HG03175 (cell line): ENCODE measurements around the gene ATG2B.
"Not testable (repeated sequence)": the region's sequence is repeated elsewhere in the genome, so short reads cannot be mapped to it uniquely, and the experiment has no call there.

Experiments used
- ATAC-seq: cut with Tn5 transposase; IDR thresholded peaks from one replicate; pipeline ENCODE4 v1.9.1; 2021; ENCODE audit warnings: mild to moderate bottlenecking, moderate library complexity; ENCODE audit not compliant: unreplicated experiment

Gene ATG2B

GRCh38 chr14:96254687-96255086, 108.5 kb downstream of the ATG2B start:
- ATAC-seq: no peak

GRCh38 chr14:96252999-96253539, 110.1 kb downstream of the ATG2B start:
- ATAC-seq: no peak

DNA sequence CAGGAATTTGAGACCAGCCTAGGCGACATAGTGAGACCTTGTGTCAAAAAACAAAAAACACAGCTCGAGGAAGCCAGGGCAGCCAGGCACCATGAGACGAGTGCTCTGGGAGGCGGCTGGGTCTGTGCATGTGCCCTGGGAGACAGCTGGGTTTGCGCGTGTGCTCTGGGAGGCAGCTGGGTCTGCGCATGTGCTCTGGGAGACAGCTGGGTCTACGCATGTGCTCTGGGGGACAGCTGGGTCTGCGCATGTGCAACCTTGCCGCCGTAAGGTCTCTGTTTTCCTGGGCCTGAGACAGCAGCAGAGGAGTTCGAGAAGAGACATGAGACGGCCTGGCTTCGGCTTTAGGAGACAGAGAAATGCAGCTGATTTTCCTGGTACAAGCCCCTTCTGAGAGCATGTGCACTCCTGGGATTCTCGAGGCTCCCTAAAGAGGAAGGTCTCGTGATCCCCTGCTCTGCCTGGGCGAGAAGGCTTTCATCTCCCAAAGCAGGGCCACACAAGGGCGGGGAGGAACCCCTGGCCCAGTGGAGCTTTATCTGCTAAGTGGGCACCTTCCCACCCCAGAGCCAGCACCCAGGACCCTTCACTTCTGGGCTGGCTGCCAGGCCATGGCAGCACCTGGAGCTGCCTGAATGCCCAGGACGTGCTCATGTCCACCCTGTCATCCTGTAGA, 110.7 kb downstream of the ATG2B start:
- ATAC-seq: no peak

GRCh38 chr14:96251656-96252155, 111.4 kb downstream of the ATG2B start:
- no peak for ATAC-seq

DNA sequence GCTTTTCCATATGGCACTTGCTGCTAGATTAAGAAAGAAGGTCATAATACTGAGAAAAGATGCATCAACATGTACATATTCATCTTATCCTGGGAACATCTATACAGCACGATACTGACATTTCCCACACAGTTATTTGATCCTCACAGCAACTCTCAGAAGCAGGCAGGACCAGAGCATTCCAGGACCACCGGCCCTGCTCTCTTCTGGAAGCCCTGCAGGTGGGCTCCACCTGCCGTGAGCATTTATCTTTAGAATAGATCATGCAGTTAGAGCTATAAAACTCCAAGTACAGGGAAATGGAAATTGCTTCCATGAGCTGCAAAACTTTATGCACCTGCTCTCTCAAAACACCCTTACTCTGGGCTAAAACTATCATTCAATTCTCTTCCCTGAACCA, 112.7 kb downstream of the ATG2B start:
- ATAC-seq: no peak

DNA sequence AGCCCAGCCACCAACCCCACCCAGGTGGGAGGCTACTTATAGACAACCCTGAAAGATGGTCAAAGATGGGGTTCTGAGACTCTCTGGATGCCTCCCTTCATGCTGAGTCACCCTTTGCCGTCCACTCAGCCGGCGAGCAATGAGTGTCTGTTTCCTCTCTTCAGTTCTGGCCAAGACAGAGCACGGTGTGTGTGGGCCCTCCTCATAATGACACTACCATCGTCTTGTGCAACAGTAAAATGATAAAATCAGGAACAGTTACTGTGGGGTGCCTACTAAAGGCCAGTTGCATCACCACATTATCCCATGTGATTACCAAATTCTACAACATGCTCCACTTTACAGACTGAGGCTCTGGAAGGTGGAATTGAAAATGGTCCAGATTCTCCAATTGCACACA, 114.1 kb downstream of the ATG2B start:
- ATAC-seq: no peak

GRCh38 chr14:96247031-96247430, 116.1 kb downstream of the ATG2B start:
- ATAC-seq: no peak

- ATAC-seq: no peak
Observed at GRCh38 chr14:96246539-96246847, 116.6 kb downstream of the ATG2B start.

DNA sequence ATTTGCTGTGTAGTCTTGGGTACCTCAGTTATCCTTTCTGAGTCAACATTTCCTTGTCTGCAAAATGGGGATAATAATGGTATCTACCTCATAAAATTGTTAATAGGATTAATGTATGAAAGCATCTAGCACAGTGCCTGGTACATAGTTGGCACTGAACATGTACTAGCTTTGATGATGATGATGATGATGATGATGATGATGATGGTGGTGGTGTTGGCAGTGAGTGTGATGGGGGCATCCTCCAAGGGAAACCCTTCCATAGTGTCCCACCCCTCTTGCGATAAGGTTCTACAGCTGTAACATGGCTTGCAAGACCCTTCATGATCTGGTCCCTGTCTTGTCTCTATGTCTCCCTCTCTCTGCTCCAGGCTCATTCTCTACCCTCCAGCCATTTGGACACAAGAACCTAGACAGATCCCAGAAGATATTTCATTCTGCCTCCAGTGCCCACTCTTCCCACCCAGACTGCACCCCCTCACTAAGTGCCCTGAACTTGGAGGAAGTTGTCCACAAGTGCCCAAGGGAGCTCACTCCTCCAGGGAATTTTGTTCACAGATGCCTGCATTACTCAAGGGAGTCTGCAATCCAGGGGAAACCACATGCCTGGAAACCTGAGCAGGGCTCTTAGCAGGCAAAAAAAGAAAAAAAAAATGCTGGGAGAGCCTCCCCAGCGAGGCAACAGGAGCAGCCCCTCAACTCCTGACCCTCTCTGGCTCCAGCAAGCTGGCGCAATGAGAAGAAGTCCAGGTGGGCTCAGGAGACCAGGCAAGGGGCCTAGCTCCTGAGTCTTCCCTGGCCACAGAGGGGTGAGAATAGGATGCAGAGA, 117.2 kb downstream of the ATG2B start:
- ATAC-seq: no peak

GRCh38 chr14:96245074-96245473, 118.1 kb downstream of the ATG2B start:
- not testable (repeated sequence) for ATAC-seq

DNA sequence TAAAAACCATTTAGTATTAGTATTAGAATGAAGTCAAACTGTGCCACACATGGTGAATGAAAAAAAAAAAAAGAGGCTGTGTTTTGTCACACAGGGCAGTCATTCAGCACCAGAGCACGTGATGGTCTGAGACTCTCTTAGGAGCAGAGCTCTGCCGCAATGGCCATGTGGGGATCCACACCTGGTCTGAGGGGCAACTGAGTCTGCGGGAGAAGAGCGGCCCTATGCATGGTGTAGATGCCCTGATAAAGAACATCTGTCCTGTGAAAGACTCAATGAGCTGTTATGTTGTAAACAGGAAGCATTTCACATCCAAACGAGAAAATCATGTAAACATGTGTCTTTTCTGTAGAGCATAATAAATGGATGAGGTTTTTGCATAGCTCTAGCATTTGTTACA, 119.4 kb downstream of the ATG2B start:
- no peak for ATAC-seq

DNA sequence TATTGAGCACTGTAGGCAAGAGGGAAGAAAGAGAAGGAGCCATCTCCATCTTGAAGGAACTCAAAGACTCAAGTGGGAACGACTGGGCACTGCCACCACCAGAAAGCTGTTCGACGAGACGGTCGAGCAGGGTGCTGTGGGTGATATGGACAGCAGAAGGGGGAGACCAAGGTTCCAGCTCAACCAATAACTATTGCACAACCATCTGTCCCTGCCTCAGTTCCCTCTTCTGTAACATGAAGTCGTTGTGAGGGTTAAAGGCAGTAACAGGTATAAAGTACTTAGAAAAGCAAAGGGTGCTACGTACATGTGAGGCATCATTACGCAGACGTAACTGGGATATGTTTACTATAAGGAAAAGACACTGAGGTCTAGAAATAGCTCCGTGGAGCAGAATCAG, 121.0 kb downstream of the ATG2B start:
- no peak for ATAC-seq

DNA sequence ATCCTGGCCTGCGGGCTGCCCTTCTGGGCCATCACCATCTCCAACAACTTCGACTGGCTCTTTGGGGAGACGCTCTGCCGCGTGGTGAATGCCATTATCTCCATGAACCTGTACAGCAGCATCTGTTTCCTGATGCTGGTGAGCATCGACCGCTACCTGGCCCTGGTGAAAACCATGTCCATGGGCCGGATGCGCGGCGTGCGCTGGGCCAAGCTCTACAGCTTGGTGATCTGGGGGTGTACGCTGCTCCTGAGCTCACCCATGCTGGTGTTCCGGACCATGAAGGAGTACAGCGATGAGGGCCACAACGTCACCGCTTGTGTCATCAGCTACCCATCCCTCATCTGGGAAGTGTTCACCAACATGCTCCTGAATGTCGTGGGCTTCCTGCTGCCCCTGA, 122.5 kb downstream of the ATG2B start:
- ATAC-seq: no peak

GRCh38 chr14:96239711-96240141, 123.4 kb downstream of the ATG2B start:
- no peak for ATAC-seq

- ATAC-seq: no peak
Observed at GRCh38 chr14:96238676-96239265, 124.4 kb downstream of the ATG2B start.

- no peak for ATAC-seq
Observed at GRCh38 chr14:96237641-96238040, 125.5 kb downstream of the ATG2B start.

- no peak for ATAC-seq
Observed at GRCh38 chr14:96235426-96235825, 127.7 kb downstream of the ATG2B start.

- no peak for ATAC-seq
Observed at GRCh38 chr14:96233661-96234060, 129.5 kb downstream of the ATG2B start.

DNA sequence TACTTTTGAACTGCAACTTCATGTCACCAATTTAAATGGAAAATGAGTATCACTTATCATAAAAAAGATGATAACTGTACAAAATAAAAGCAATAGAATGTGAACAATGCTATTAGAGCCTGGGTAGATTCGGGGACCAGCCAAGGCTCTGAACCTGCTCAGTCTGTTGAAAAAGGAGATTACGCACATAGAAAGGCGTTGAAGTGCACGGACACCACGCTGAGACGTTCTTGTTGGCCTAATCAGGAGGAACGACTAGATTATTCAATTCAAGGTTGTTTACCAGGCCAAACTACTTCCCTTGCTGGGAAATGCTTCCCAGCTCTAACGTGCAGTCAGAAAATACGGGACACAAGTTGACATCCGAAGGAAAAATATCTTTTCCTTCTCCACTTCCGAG, 130.6 kb downstream of the ATG2B start:
- ATAC-seq: no peak

- no peak for ATAC-seq
Observed at GRCh38 chr14:96231526-96232130, 131.5 kb downstream of the ATG2B start.

GRCh38 chr14:96231056-96231455, 132.1 kb downstream of the ATG2B start:
- ATAC-seq: no peak
